Measurements from ENCODE around the gene SH2D4B.

The SH2D4B gene

GRCh38 chr10:80545258-80545881 is 7.7 kb downstream of the SH2D4B start:
- DNase-seq, result no peak

DNA sequence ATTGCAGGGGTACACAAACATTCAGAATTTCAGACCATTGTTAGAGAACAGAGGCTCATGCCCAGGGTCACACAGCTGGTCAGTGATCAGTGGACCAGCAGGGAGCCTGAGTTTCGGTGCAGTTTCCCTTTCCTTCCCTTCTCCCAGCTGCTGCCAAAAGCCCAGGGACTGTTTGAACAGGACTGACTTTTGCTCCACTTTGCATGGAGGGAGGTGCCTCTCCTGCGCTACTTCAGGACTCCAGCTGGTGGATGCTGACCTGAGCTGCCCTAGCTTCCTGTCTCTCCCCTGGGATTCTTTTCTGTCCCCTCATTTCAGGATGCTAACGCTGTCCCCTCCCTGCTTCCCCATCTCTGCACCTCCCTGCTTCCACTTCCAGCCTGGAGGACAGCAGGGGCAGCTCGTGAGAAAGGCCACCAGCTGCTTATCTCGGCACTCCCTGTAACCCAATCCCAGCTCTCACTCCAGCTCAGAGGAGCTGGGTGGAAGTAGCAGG is 14.5 kb downstream of the SH2D4B start:
- DNase-seq, result no peak

- DNase-seq, result no peak
Measured at GRCh38 chr10:80553436-80553835, 15.7 kb downstream of the SH2D4B start.

- no peak for DNase-seq
Measured at GRCh38 chr10:80554050-80554449, 16.3 kb downstream of the SH2D4B start.

GRCh38 chr10:80555415-80555814 is 17.7 kb downstream of the SH2D4B start:
- DNase-seq, result no peak

GRCh38 chr10:80561950-80562349 is 24.2 kb downstream of the SH2D4B start:
- DNase-seq, result no peak

DNA sequence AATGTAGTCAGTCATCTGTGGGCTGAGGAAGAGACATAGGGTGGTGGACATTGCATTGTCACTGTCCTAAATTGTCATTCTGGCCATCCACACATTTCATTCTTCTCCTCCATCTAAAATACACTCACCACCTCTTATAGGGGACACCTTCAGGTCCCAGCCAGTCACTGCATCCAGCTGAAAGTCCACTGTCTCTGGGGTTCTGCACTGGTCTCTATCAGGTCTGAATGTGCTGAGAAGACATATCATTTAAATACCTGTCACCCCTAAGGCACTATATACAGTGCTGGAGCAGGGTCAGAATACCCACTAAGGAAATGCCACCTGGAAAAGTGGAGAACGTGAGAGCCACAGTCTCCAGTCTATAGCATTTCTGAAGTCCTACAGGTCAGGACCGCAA is 29.6 kb downstream of the SH2D4B start:
- DNase-seq, result no peak

DNA sequence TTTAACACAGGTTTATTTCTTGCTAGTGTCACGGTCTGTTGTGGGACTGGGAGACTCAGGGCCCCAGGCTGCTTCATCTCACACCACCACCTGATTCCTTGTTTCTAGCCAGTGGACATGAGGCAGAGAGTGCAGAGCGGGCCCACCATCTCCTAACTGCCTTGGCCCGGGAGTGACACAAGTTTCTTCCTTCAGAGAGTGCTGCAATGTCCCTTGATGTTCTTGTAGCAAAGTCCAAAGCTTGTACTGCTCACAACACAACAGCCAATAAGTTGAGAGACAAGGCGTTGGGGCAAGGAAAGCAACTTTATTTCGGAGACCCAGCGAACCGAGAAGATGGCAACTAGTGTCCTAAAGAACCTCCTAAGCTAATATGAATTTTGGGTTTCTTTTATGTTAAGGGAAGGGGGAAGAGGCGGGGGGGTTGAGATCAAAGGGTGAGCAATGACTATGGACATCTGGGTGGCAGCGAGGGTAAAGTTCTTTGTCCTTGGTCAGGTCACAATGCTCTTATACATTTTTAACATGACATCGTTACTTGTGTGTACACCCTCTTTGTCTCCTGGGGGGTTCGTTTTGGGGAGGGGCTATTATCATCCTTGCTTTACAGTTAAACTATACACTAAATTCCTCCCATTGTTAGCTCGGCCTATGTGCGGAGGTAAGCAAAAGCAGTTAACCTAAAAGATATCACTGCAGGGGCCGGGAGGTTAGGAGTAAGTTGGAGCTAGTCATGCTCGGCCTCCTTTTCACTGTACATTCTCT is 31.6 kb downstream of the SH2D4B start:
- DNase-seq, result no peak

- DNase-seq, result no peak
Measured at GRCh38 chr10:80571352-80571751, 33.6 kb downstream of the SH2D4B start.

DNA sequence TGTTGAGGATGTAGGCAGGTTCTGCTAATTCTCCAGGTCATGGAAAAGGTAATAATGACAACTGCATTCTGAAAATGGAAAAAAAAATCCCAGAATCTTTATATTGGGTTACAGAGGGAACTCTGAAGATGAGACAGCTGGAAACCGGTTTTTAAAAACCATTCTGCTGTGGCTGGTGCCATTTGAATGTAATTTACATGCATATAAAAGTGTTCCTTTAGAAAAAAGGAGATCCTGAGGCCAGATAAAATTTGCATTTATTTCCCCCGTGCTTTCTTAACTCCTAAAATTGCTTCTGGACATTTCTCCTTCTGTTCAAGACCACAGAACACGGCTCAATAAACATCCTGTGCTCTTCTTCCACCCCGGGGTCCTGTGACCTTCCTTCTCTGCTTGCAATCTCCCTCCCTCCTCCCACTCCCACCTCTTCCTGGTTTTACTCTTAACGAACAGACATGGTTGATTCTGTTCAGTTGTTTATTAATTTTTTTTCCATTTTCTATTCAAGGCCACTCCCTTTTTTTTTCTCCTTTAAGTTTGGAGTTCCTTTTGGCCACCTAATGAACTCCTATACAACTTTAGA is 41.6 kb downstream of the SH2D4B start:
- DNase-seq, result no peak

GRCh38 chr10:80579849-80580637 is 42.3 kb downstream of the SH2D4B start:
- no peak for DNase-seq

DNA sequence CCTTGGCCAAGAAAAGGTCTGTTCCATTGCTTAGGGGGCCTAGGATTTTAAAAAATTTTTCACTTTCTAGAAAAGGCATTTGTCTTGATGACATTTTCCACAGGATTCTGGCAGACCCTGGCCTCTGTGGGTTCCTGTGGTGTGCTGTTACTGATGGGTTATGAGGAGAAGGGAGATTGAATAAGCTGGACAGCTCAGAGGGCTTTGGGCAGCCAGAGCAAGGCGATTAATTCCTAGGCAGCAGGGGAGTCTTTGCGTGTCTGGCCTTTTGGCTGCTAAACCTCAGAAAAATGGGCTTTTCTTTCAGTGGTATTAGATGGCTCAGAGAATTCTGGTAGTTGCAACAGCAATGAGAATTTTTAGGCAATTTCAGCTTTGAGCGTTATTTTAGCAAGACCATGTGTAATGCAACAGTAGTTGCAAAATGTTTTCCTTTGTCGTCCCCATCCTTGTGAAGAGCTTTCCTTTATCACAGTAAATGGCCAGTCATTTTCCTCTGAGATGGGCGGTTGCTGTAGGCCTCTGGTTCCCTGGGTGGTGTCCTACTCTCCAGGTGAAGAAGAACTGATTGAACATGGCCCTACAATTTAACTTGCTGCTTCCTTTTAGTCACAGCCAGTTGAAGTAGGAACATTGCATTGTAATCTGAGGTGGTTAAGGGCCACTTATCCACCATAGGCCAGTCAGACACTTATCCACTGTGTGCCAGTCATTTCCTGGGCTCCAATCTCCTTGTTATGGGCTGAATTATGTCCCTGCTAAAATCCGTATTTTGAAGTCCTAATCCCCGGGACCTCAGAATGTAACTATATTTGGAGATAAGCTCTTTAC is 43.2 kb downstream of the SH2D4B start:
- DNase-seq, result no peak

- DNase-seq, result no peak
Measured at GRCh38 chr10:80581469-80581835, 43.8 kb downstream of the SH2D4B start.

DNA sequence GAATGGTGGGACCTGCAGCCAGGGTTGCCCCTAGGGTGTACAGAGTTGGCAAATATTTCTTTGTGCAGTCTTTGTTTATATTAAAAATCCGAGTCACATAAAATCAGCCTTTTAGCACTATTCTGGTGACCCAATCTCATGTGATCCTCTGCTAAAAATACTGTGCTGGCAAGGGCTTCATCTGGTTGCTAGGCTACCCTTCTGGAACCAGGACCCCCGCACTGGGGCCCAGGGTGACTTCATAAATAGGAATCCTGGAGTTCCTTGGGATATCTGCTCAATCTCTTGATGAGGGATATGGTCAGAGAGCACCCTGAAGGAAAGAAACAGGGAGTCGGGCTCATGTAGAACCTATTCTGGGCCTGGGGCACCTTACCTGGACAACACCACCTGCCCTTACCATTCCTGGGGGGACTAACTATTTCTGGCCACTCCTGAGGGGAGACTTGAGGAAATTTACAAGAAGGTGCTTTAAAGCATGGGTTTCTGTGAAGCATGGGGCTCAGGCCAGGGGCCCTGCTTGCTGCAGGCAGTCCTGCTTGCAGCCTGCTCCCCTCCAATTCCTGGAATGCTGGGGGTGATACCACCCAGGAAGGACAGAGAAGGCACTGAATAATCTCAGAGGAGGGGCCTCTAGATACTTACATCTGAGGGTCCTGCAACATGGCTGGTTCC is 44.7 kb downstream of the SH2D4B start:
- no peak for DNase-seq

- DNase-seq, result no peak
Measured at GRCh38 chr10:80583685-80584084, 46.0 kb downstream of the SH2D4B start.

DNA sequence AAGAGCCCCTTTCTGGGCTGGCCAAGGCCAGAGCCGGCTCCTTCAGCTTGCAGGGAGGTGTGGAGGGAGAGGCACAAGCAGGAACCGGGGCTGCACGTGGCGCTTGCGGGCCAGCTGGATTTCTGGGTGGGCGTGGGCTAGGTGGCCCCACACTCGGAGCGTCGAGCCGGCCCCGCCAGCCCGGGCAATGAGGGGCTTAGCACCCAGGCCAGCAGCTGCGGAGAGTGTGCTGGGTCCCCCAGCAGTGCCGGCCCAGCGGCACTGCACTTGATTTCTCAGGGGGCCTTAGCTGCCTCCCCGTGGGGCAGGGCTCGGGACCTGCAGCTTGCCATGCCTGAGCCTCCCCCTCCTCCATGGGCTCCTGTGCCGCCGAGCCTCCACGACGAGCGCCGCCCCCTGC is 48.1 kb downstream of the SH2D4B start:
- no peak for DNase-seq

DNA sequence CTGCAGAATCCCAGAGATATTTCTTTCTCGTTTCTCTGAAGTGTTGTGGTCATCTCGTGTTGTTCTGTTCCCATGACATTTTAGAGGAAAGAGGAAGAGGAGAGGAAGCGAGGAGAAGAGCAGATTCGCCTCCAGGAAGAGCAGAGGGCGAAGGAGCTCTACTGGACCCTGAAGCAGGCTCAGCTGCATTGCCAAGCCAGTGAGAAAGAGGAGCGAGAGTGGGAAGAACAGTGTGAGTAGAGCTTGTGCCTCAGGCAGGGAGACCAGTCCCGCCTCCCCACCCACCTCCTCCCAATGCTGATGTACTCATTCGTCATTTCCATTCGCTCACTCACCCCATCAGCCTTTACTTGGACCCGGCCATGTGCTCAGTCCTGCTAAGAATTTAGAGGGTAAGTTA is 50.8 kb downstream of the SH2D4B start:
- no peak for DNase-seq

DNA sequence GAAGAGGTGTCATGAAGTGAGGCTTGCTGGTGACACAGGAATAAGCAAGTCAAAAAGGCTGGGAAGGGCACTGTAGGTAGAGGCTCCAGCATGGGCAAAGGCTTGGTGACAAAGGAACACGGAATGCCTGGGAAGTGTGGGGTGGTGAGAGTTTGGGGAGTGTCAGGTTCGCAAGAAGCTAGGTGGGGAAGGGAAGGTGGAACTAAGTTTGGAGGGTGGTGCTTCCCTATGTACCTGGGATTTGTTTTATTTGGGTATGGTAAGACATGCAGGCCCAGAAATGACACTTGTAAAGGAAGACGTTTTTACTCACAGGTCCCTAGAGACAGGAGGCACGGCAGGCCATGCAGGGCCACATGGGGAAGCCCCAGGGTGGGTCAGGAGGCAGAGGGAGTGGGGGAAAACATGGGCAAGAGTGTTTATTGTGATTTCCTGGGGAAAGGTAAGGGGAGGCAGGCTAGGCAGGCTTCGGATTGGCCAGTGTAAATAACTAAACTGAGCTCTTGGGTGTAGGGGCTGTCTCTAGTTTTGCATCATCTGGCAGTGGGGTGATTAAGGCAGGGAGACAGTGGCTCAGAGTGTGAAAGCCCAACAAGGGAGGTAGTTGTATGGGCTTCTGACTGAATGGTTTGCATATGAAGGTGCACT is 52.1 kb downstream of the SH2D4B start:
- no peak for DNase-seq

GRCh38 chr10:80590585-80591125 is 53.0 kb downstream of the SH2D4B start:
- DNase-seq, result no peak

DNA sequence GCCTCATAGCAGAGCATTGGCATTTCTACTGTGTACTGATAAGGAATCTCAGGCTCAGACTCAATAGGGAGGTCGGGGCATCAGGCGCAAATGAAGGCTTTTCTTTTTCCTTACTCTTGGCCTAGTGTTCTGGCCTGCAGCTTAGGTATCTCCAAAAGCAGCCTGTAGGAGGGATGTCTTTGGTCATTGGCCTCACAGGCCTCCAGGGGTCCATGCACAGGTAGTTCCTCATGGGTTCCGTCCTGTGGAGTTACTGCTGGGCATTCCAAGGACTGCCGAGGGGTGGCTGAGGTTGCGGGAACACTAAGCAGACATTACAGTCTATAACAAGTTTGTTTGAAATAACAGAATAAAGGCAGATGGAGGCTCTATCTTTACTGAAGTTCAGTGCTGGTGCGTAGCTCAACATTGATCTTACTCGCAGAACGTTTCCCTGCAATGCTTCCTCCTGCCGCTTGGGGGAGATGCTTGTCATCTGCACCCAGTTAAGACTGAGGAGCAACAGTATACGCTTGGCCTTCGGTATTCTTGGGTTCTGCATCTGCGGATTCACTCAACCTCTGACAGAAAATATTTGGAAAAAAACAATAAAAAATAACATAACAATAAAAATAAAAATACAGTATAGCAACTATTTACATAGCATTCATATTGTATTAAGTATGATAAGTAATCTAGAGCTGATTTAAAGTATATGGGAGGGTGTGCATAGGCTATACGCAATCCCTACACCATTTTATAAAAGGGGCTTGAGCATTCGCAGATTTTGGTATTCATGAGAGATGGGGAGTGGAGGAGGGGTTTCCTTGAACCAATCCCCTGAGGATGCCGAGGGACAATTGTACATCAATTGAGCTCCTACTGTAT is 58.9 kb downstream of the SH2D4B start:
- DNase-seq, result peak; percentile 49

Measured in kidney glomerular epithelial cell (primary cell).